ENCODE results near the gene JAG2.

Gene JAG2

GRCh38 chr14:105163040-105163742 is 5.4 kb downstream of the JAG2 start (continued):
- TF ChIP-seq ZBTB17 (tag by site-specific recombination; IDR thresholded peaks at IDR 0.05) (peak; percentile 60), IKZF3 (tag by site-specific recombination; IDR thresholded peaks at IDR 0.05) (peak; percentile 53; the same call in 1 of the 2 replicates), BCL11B (tag by site-specific recombination; IDR thresholded peaks at IDR 0.05; ENCODE audit: low read depth) (peak; percentile 95), ZNF639 (tag by site-specific recombination; IDR thresholded peaks at IDR 0.05) (no peak), ZFHX2 (tag by site-specific recombination; conservative IDR thresholded peaks at IDR 0.05) (peak; percentile 50), ZNF600 (tag by site-specific recombination; IDR thresholded peaks at IDR 0.05) (peak; percentile 55; the same call in 1 of the 2 replicates), GLIS2 (tag by site-specific recombination; IDR thresholded peaks at IDR 0.05) (peak; percentile 45), TRIM28 (IDR thresholded peaks at IDR 0.05; ENCODE audit: borderline replicate concordance, low read length) (no peak), KLF8 (tag by site-specific recombination; IDR thresholded peaks at IDR 0.05) (peak; percentile 61; the same call in 1 of the 2 replicates), ZIC2 (tag by site-specific recombination; IDR thresholded peaks at IDR 0.05) (peak; percentile 76), ZNF324 (tag by site-specific recombination; IDR thresholded peaks at IDR 0.05) (no peak), SP2 (tag by site-specific recombination; IDR thresholded peaks at IDR 0.05) (peak; percentile 27; the same call in 1 of the 2 replicates), ZNF211 (tag by site-specific recombination; IDR thresholded peaks at IDR 0.05; ENCODE audit: low read depth) (no peak), ZNF596 (tag by site-specific recombination; IDR thresholded peaks at IDR 0.05) (no peak), PATZ1 (tag by site-specific recombination; IDR thresholded peaks at IDR 0.05) (peak; percentile 98), ZBTB8A (tag by site-specific recombination; IDR thresholded peaks at IDR 0.05) (peak; percentile 25), ZNF121 (tag by site-specific recombination; IDR thresholded peaks at IDR 0.05) (no peak), ZFP69B (tag by site-specific recombination; IDR thresholded peaks at IDR 0.05) (peak; percentile 48; the same call in 1 of the 2 replicates), PRDM10 (tag by site-specific recombination; IDR thresholded peaks at IDR 0.05) (peak; percentile 98), ZNF175 (tag by site-specific recombination; IDR thresholded peaks at IDR 0.05) (no peak), OSR2 (tag by site-specific recombination; IDR thresholded peaks at IDR 0.05) (peak; percentile 69), SCRT2 (tag by site-specific recombination; IDR thresholded peaks at IDR 0.05) (no peak), KLF9 (tag by site-specific recombination; IDR thresholded peaks at IDR 0.05; ENCODE audit: low read depth) (no peak)
